ENCODE results near the gene EVI5L. TPM values are rescaled to one million over a fixed set of nuclear protein-coding genes. Genes with fewer than 3 reads are reported as not detected.
"Not testable (repeated sequence)": the region's sequence is repeated elsewhere in the genome, so short reads cannot be mapped to it uniquely, and the experiment has no call there.

EVI5L gene
- total RNA-seq, 1 experiment from 2014 or later, result 12.2 TPM

DNA sequence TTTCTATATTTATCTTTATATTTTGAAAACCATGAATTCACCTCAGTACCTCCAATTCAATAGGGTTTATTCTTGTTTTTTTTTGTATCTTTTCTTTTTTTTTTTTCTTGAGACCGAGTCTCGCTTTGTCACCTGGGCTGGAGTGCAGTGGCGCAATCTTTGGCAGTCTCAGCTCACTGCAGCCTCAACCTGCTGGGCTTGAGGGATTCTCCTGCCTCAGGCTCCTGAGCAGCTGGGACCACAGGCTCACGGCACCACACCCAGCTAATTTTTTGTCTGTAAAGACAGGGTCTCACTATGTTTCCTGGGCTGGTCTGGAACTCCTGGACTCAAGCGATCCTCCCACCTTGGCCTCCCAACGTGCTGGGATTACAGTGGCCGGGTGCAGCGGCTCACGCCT is 23.1 kb upstream of the EVI5L start:
- no peaks in the 10 kb centered on the region for H3K9me3 Mint-ChIP-seq (ENCODE audit: low read depth, unreplicated experiment)
- BruUV-seq (replicated peaks), result no TSS peak
- no peak for DNase-seq
- CTCF ChIA-PET, result interaction anchor here (0.7 kb wide), 1 partner anchor 848 kb away, joined by 4 read pairs; no protein-coding TSS in a partner anchor
- no peaks in the 10 kb centered on the region for H3K4me1 Mint-ChIP-seq (ENCODE audit: low read depth, unreplicated experiment)
- H3K27me3 Mint-ChIP-seq (ENCODE audit: unreplicated experiment), result no peaks in the 10 kb centered on the region
- TF ChIP-seq, protein P1, sequence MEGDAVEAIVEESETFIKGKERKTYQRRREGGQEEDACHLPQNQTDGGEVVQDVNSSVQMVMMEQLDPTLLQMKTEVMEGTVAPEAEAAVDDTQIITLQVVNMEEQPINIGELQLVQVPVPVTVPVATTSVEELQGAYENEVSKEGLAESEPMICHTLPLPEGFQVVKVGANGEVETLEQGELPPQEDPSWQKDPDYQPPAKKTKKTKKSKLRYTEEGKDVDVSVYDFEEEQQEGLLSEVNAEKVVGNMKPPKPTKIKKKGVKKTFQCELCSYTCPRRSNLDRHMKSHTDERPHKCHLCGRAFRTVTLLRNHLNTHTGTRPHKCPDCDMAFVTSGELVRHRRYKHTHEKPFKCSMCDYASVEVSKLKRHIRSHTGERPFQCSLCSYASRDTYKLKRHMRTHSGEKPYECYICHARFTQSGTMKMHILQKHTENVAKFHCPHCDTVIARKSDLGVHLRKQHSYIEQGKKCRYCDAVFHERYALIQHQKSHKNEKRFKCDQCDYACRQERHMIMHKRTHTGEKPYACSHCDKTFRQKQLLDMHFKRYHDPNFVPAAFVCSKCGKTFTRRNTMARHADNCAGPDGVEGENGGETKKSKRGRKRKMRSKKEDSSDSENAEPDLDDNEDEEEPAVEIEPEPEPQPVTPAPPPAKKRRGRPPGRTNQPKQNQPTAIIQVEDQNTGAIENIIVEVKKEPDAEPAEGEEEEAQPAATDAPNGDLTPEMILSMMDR (IDR thresholded peaks at IDR 0.05; ENCODE audit: unreplicated experiment), result no peak
- H3K4me3 Mint-ChIP-seq (ENCODE audit: low read depth, unreplicated experiment), result no peak overlapping the region
- H3K36me3 Mint-ChIP-seq (ENCODE audit: insufficient read depth, unreplicated experiment), result peaks cover 7% of the 10 kb centered on the region
- no peak overlapping the region for H3K27ac Mint-ChIP-seq (ENCODE audit: unreplicated experiment)
- intact Hi-C loops (cut with micrococcal nuclease; ENCODE audit: unreplicated experiment), result no loop called here

DNA sequence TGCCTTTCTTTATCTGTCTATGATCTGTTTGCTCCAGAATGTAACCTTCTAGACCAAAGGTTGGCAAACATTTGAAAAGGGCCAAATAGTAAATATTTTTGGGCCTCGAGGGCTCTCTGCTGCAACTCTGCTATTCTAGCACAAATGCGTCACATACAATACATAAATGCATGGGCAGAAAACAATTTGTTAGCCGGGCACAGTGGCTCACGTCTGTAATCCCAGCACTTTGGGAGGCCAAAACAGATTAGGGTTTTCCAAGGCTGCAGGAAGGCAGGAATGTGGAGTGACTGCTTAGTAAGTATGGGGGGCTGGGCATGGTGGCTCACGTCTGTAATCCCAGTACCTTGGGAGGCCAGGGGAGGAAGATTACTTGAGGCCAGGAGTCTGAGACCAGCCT is 21.9 kb upstream of the EVI5L start:
- DNase-seq, result no peak
- Mint-ChIP-seq H3K27me3 (ENCODE audit: unreplicated experiment) (no peaks in the 10 kb centered on the region), H3K4me1 (ENCODE audit: low read depth, unreplicated experiment) (no peaks in the 10 kb centered on the region), H3K27ac (ENCODE audit: unreplicated experiment) (no peak overlapping the region), H3K4me3 (ENCODE audit: low read depth, unreplicated experiment) (no peak overlapping the region), H3K9me3 (ENCODE audit: low read depth, unreplicated experiment) (no peaks in the 10 kb centered on the region), H3K36me3 (ENCODE audit: insufficient read depth, unreplicated experiment) (peaks cover 7% of the 10 kb centered on the region)
- intact Hi-C loops (cut with micrococcal nuclease; ENCODE audit: unreplicated experiment), result no loop called here
- no TSS peak for BruUV-seq (replicated peaks)
- TF ChIP-seq, protein P1 (IDR thresholded peaks at IDR 0.05; ENCODE audit: unreplicated experiment), result no peak
- CTCF ChIA-PET, result no interaction called here

DNA sequence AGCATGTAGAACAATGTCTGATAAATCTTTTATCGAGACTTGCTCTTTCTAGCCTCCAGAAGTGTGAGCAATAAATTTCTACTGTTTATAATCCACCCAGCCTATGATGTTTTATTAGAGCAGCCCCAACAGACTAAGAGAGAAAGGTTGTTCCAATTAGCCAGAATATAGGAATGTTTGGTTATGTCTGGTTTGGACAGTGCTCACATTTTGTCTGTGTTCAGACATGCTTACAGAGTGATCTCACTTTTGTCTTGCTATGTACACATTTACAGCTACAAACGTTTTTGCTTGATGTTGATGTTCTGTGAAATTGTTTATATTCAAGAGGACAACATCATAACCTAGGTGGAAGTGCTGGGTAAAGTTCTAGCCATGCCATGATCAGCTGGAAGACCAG is 18.0 kb upstream of the EVI5L start:
- H3K4me3 Mint-ChIP-seq (ENCODE audit: low read depth, unreplicated experiment), result no peak overlapping the region
- H3K9me3 Mint-ChIP-seq (ENCODE audit: low read depth, unreplicated experiment), result no peaks in the 10 kb centered on the region
- no peaks in the 10 kb centered on the region for H3K27me3 Mint-ChIP-seq (ENCODE audit: unreplicated experiment)
- H3K27ac Mint-ChIP-seq (ENCODE audit: unreplicated experiment), result no peak overlapping the region
- intact Hi-C loops (cut with micrococcal nuclease; ENCODE audit: unreplicated experiment), result no loop called here
- no peak for DNase-seq
- CTCF ChIA-PET, result no interaction called here
- H3K36me3 Mint-ChIP-seq (ENCODE audit: insufficient read depth, unreplicated experiment), result no peaks in the 10 kb centered on the region
- TF ChIP-seq, protein P1 (IDR thresholded peaks at IDR 0.05; ENCODE audit: unreplicated experiment), result no peak
- H3K4me1 Mint-ChIP-seq (ENCODE audit: low read depth, unreplicated experiment), result no peaks in the 10 kb centered on the region
- no TSS peak for BruUV-seq (replicated peaks)

DNA sequence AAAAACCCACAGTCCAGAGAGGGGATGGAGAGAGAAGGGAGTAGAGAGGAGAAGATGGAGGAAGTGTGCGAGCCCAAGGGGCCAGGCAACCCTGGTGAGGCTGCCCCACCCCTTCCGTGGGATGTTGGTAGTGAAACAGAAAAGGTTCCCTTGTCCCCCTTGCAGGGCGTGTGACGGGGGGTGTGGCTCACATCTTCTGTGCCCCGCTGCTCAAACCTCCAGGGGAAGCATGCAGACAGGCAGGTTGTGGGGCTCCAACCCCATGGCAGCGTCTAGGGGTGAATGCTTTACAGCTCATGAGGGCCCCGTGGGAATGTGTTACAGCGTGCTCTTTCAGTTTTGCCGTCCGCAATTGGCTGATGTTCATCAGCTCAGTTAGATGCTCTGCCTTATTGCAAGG is 14.7 kb upstream of the EVI5L start:
- BruUV-seq (replicated peaks), result no TSS peak

DNA sequence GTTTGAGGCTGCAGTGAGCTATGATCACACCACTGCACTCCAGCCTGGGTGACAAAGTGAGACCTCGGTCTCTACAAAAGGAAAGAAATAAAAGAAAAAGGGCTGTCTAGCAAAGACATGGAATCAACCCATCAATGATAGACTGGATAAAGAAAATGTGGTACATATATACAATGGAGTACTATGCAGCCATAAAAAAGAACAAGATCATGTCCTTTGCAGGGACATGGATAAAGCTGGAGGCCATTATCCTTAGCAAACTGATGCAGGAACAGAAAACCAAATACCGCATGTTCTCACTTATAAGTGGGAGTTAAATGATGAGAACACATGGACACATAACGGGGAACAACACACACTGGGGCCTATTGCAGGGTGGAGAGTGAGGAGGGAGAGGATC is 14.0 kb upstream of the EVI5L start:
- intact Hi-C loops (cut with micrococcal nuclease; ENCODE audit: unreplicated experiment); H3K9me3 Mint-ChIP-seq (ENCODE audit: low read depth, unreplicated experiment); H3K27ac Mint-ChIP-seq (ENCODE audit: unreplicated experiment); CTCF ChIA-PET; BruUV-seq (replicated peaks); H3K4me1 Mint-ChIP-seq (ENCODE audit: low read depth, unreplicated experiment); H3K36me3 Mint-ChIP-seq (ENCODE audit: insufficient read depth, unreplicated experiment); H3K4me3 Mint-ChIP-seq (ENCODE audit: low read depth, unreplicated experiment); DNase-seq: not testable (repeated sequence)
- peaks cover 16% of the 10 kb centered on the region for H3K27me3 Mint-ChIP-seq (ENCODE audit: unreplicated experiment)

More for the DNA sequence above, 14.7 kb upstream of the EVI5L start:
- CTCF ChIA-PET, result no interaction called here
- H3K4me1 Mint-ChIP-seq (ENCODE audit: low read depth, unreplicated experiment), result no peaks in the 10 kb centered on the region
- H3K4me3 Mint-ChIP-seq (ENCODE audit: low read depth, unreplicated experiment), result no peak overlapping the region
- intact Hi-C loops (cut with micrococcal nuclease; ENCODE audit: unreplicated experiment), result no loop called here
- no peak overlapping the region for H3K27ac Mint-ChIP-seq (ENCODE audit: unreplicated experiment)
- H3K9me3 Mint-ChIP-seq (ENCODE audit: low read depth, unreplicated experiment), result no peaks in the 10 kb centered on the region
- no peaks in the 10 kb centered on the region for H3K36me3 Mint-ChIP-seq (ENCODE audit: insufficient read depth, unreplicated experiment)
- no peak for DNase-seq
- peaks cover 9% of the 10 kb centered on the region for H3K27me3 Mint-ChIP-seq (ENCODE audit: unreplicated experiment)
- TF ChIP-seq, protein P1 (IDR thresholded peaks at IDR 0.05; ENCODE audit: unreplicated experiment), result no peak
